ENCODE results near the gene CHRM1.
A peak's percentile ranks its signal among the peaks of the same experiment; 100 is the strongest.

CHRM1 gene

DNA sequence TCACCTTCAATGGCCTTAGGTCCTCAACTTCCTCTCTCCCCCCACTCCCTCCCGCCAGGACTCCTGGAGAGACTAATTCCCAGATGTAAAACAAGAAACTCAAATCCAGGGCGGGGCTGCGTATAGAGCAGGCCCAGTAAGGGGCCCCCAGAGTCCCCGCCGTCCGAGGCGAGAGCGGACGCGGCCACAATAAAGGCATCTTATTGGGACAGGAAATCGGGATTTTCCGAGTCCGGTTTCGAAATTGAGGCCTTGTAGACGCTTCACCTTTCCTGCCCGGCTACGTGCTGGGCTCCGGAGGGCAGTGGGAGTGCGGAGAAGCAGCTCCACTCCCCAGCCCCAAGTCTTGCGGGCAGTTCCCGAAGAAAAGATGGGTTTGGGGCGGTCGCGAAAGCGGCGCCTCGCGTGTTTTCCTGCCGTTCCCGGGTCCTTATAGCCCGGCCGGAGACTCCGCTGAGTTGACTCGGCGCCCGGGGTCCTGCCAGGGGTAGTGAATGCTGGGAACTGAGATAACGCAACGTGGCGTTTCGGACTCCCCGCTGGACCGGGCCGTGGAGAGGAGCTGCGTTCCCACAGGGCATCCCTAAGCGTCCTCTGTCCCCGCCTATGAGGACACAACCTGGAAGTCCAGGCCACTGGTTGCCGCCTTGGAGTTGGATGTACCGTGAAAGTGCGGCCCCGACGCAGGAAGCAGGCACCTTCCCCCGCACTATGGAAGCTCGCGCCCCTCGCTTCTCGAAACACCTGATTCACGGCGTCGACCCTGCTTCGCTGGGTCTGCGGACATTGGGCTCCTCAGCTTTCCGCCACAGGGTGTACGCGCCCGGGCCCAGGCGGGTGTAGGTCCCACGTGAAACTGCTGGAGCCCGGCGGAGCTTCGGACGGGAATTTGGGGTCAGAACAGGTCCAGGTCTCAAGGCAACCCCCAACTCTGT lies 4.8 kb upstream of the CHRM1 start:
- DNase-seq (ENCODE audit: low spot score) = no peak

GRCh38 chr11:62925308-62925707 lies 4.1 kb upstream of the CHRM1 start:
- no peak for DNase-seq (ENCODE audit: low spot score)

GRCh38 chr11:62923601-62924411 lies 2.6 kb upstream of the CHRM1 start:
- DNase-seq (ENCODE audit: low spot score) = no peak

GRCh38 chr11:62922653-62923431 lies 1.7 kb upstream of the CHRM1 start:
- no peak for DNase-seq (ENCODE audit: low spot score)

- DNase-seq (ENCODE audit: low spot score) = no peak
These were observed 1.0 kb upstream of the CHRM1 start for GRCh38 chr11:62922189-62922589.

DNA sequence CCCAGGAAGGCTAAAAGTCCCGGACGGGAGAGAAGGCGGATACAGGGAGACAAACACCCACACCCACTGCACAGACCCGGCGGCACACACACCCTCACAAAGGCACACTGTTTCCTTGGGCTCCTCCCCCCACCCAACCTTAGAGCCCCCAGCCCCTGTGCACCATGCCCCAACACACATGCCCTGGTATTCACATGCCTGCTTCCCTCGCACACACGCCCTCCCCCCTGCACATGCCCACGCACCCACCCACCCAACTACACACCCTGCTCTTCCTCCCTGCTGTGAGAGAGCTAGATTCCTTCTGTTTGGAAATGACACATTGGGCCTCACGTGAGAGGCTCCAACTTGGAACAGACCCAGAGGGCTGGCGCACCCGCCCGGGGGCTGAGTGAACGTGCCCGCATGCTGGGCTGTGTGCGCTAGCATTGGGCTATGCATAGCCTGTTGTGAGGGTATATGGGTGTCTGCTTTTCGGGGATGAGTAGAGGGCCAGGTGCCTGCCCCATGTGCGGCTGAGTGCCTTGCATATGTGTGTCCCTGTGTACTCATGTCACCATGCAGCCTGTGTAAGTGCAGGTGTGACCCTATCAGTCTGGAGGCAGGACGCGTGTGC lies 518 bp upstream of the CHRM1 start:
- DNase-seq (ENCODE audit: low spot score) = no peak

- no peak for DNase-seq (ENCODE audit: low spot score)
These were observed 1.1 kb downstream of the CHRM1 start for GRCh38 chr11:62919898-62920640.

DNA sequence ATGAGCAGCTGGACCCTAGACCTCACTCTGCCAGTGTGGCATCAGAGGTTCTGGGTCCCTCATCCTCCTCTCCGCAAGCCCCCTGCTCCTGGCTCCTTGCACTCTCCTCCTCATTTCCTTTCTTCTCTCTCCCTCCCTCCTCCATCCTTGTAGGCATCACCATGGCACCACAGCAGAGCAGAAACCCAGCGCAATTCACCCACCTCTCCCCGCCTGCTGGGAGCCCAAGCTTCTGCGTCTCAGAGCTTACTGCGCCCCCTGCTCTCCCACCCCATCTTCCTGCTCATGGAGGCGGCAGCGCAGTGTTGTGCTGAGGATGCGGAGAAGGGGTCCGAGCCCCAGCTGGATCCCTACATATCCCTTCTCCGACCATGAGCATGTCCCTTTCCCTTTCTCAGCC lies 1.7 kb downstream of the CHRM1 start:
- DNase-seq (ENCODE audit: low spot score) = no peak

- peak; percentile 81 for DNase-seq (ENCODE audit: low spot score)
These were observed 2.6 kb downstream of the CHRM1 start for GRCh38 chr11:62918531-62918930.

GRCh38 chr11:62917906-62918502 lies 3.2 kb downstream of the CHRM1 start:
- no peak for DNase-seq (ENCODE audit: low spot score)

- DNase-seq (ENCODE audit: low spot score) = no peak
These were observed 6.7 kb downstream of the CHRM1 start for GRCh38 chr11:62914416-62914815.

DNA sequence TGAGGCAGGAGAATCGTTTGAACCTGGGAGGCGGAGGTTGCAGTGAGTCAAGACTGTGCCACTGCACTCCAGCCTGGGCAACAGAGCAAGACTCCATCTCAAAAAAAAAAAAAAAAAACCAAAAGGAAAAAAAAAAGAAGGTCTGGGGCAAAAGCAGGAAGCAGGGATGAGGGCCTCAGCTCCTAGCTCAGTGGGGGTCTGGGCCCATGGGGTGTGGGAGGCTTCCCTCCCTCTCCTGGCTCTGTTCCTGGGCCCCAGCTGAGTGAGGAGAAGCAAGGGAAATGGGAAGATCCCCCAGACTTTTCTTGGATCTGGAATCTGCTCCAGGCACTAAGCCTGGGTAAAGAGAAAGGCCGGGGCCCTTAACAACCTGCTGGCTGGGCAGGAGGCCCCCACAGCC lies 8.9 kb downstream of the CHRM1 start:
- DNase-seq (ENCODE audit: low spot score) = no peak

DNA sequence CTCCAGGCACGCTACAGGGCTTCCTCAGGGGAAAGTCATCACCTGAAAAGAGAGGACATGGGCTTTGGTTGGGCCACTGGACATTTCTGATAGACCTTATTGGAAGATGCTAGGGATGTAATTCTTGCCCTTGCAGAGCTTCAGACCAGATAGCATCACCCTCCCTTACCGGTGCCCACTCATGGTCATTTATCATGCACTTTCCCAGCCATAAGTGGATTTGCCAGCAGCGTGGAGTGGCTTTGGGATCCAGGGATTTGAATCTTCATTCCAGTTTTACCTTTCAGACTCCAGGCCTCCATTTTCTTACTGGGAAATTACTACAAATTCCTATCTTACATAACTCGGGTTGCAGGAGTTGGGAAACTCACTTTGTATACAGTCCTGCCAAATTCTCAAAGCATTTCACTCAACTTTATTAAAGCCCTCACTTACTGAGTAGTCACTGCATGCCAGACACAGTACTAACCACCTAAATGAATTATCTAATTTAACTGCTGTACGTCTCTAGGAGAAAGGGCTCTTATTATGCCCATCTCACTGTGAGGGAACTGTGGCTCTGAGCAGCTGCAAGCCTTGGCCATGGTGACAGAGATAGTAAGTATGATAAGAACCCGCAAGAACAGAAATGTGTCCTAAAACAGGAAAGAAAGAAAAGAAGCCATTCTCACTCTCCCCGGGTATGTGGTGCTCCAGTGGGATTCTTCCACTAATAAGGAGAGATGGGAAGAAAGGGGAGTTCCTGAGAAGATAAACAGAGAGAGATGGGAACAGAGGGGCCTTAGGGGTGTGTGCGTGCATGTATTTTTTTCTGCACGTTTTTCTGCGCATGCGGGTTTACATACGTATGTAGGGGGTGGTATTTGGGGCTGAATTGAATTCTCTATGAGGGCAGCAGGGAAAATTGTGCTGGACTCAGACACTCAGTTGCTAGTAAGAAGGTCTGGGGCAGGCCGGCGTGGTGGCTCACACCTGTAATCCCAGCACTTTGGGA lies 9.7 kb downstream of the CHRM1 start:
- peak; percentile 95 for DNase-seq (ENCODE audit: low spot score)

- no peak for DNase-seq (ENCODE audit: low spot score)
These were observed 10.9 kb downstream of the CHRM1 start for GRCh38 chr11:62910141-62910882.

GRCh38 chr11:62909107-62909894 lies 11.9 kb downstream of the CHRM1 start:
- peak; percentile 82 for DNase-seq (ENCODE audit: low spot score)

DNA sequence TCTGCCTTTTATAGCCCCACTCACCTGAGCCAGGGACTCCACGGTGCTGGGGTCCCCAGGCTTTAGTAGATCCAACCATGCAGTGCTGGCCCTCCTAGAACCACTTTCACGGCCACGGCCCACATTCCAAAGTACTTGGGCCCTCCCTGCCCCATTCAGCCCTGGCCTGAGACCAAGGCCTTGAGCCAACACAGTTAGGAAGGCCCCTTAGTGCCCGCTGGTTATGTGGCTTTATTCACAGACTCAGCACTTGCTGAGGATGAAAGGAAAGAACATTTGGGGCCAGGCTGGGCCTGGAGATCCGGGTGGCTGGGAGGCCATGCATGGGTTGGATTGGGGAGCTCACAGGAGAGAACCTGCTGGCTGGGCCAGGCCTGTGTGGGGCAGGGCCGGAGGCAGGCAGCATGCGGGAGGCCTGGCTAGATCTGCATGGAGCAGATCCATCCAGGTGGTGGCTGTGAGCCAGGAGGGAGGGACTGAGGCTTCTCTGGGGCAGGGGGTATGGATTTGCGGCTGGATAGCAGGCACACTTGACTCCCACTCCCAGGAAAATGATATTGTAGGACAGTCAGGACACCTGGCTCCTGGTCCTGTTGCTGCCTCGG lies 12.6 kb downstream of the CHRM1 start:
- no peak for DNase-seq (ENCODE audit: low spot score)

DNA sequence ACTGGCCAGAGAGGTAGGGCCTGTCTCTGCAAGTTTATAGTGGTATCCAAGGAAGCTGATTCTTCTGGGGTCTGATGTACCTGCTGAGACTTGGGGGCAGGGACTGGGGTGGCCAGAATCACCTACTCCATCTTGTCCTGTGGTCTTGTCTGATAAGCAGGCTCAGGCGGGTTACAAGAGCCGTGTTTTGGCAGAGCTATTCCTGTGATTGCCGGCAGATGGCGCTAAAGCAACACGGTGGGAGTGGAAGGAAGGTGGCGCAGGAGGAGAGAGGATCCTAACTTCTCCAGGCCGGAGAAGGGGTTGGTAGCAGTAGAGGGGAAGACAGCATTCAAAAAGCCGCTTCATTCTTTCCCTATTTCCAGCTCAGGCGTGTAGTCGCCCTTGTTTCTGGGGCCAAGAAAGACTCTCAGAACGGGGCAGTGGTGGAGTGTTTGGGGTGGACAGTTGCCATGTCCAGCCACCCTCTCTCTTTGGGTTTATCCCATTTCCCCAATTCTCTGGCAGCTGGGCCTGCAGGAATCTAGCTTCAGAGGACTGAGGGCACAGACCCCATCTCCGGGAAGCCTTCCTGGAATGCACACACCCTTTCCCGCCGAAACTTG lies 15.1 kb downstream of the CHRM1 start:
- peak; percentile 87 for DNase-seq (ENCODE audit: low spot score)
